ENCODE data around the gene RAD9A.

Gene RAD9A

GRCh38 chr11:67387069-67387468 is 4.7 kb upstream of the RAD9A start:
- no peak for DNase-seq (ENCODE audit: low spot score)
- TF ChIP-seq, protein P1, sequence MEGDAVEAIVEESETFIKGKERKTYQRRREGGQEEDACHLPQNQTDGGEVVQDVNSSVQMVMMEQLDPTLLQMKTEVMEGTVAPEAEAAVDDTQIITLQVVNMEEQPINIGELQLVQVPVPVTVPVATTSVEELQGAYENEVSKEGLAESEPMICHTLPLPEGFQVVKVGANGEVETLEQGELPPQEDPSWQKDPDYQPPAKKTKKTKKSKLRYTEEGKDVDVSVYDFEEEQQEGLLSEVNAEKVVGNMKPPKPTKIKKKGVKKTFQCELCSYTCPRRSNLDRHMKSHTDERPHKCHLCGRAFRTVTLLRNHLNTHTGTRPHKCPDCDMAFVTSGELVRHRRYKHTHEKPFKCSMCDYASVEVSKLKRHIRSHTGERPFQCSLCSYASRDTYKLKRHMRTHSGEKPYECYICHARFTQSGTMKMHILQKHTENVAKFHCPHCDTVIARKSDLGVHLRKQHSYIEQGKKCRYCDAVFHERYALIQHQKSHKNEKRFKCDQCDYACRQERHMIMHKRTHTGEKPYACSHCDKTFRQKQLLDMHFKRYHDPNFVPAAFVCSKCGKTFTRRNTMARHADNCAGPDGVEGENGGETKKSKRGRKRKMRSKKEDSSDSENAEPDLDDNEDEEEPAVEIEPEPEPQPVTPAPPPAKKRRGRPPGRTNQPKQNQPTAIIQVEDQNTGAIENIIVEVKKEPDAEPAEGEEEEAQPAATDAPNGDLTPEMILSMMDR (IDR thresholded peaks at IDR 0.05; ENCODE audit: extremely low read depth, missing control alignments): no peak

DNA sequence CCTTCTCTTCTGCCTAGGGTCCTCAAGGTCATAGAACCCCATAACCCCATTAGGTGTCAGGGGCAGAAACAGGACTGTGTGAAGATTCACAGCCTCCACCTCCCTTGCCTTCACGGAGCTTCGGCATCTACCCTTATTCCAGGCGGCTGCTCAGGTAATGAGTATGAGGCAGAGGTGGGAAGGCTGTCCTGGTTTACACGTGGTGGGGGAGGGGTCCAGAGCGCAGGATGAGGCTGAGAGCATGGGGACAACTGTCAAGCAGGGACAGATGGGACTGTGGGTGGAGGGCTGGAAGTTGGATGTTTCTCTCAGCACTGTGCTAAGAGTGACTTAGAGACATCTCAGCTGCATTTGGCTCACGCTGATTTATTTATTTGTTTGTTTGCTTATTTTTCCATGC is 4.3 kb upstream of the RAD9A start:
- no peak for DNase-seq (ENCODE audit: low spot score)
- TF ChIP-seq, protein P1 (IDR thresholded peaks at IDR 0.05; ENCODE audit: extremely low read depth, missing control alignments): no peak

DNA sequence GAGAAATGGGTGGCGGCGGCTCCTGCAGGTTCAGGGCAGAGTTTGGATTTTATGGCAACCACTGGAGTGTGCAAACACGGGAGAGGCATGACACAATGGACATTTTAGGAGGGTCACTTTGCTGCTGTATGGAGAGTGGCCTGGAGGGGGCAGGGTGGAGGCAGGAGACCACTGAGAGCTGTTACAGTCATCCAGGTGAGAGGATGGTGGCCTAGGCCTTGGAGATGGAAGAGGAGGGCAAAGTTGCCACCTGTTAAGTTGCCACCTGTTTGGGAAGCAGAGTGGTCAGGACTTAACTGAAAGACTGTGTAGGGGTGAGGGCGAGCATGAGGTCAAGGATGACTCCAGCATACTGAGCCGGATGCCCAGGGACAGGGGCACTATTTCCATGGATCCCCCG is 2.3 kb upstream of the RAD9A start:
- TF ChIP-seq, protein P1 (IDR thresholded peaks at IDR 0.05; ENCODE audit: extremely low read depth, missing control alignments): peak; percentile 64
- peak; percentile 70 for DNase-seq (ENCODE audit: low spot score)

- TF ChIP-seq, protein P1 (IDR thresholded peaks at IDR 0.05; ENCODE audit: extremely low read depth, missing control alignments): no peak
- no peak for DNase-seq (ENCODE audit: low spot score)
Measured at GRCh38 chr11:67390947-67391303, 861 bp upstream of the RAD9A start.

DNA sequence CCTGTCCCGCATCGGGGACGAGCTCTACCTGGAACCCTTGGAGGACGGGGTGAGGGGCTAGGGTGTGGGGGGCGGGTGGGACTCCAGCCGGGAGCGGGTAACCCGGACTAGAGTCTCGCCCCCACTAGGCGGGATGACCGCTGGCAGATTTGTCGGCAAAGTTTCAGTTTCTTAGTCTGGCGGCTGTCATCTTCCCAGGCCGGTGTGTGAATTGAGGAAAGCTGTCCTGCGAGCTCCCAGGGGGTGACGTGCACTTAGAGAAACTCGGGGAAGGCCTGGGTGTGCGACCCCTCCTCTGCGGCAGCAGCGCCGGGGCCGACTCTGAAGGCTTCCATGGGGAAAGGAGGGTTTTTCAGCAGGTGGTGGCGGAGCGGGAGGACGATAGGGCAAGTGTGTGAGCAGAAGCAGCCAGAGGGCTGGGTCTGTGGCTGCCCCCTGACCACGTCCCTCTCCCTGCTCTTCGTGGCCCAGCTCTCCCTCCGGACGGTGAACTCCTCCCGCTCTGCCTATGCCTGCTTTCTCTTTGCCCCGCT is 463 bp downstream of the RAD9A start:
- DNase-seq (ENCODE audit: low spot score): peak; percentile 12
- TF ChIP-seq, protein P1 (IDR thresholded peaks at IDR 0.05; ENCODE audit: extremely low read depth, missing control alignments): no peak

- TF ChIP-seq, protein P1 (IDR thresholded peaks at IDR 0.05; ENCODE audit: extremely low read depth, missing control alignments): no peak
- DNase-seq (ENCODE audit: low spot score): no peak
Measured at GRCh38 chr11:67393437-67393836, 1.7 kb downstream of the RAD9A start.

DNA sequence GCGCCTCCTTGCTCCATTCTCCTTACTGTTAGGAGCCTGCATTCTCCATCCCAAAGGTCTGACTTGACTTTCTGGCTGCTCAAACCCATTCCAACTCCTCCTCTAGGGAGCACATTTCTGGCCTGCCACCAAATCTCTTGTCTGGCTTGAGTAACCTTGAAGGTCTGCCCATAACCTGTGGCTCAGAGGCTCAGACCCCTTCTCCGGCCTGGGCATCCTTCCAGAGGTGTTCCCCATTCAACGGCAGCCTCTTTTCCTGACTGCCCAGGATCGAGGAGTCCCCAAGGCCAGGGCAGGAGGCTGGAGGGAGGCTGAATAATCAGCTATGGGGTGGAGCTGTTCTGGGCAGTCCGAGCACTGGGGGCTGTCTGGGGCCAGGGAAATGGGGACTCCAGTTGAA is 2.2 kb downstream of the RAD9A start:
- no peak for DNase-seq (ENCODE audit: low spot score)
- TF ChIP-seq, protein P1 (IDR thresholded peaks at IDR 0.05; ENCODE audit: extremely low read depth, missing control alignments): no peak

All from GM20000 (cell line).